HG02943 (cell line): ENCODE results near the gene PROM2.

Experiments used
- ATAC-seq: cut with Tn5 transposase; IDR thresholded peaks from one replicate; pipeline ENCODE4 v1.9.1; 2021; ENCODE audit warnings: mild to moderate bottlenecking, low read depth, moderate library complexity; ENCODE audit not compliant: unreplicated experiment

PROM2 gene

GRCh38 chr2:95336406-95336805 lies 62.2 kb downstream of the PROM2 start:
- no peak for ATAC-seq

- ATAC-seq, result no peak
Measured at GRCh38 chr2:95337829-95338228, 63.6 kb downstream of the PROM2 start.
